ENCODE measurements around the gene STXBP1.

Gene STXBP1

GRCh38 chr9:127739614-127740330 lies 127.7 kb downstream of the STXBP1 start:
- no peak for DNase-seq

- no peak for DNase-seq
These were observed 129.9 kb downstream of the STXBP1 start for GRCh38 chr9:127741831-127742434.
